HPDE6-E6E7 (cell line): ENCODE data around the gene DGKQ.
A peak's percentile ranks its signal among the peaks of the same experiment; 100 is the strongest.
"Not testable (repeated sequence)": the region's sequence is repeated elsewhere in the genome, so short reads cannot be mapped to it uniquely, and the experiment has no call there.

Experiments used
- DNase-seq: peaks from one replicate; pipeline ENCODE4 v3.0.0; 2011; ENCODE audit warnings: missing footprints; ENCODE audit errors: extremely low spot score

DGKQ gene

DNA sequence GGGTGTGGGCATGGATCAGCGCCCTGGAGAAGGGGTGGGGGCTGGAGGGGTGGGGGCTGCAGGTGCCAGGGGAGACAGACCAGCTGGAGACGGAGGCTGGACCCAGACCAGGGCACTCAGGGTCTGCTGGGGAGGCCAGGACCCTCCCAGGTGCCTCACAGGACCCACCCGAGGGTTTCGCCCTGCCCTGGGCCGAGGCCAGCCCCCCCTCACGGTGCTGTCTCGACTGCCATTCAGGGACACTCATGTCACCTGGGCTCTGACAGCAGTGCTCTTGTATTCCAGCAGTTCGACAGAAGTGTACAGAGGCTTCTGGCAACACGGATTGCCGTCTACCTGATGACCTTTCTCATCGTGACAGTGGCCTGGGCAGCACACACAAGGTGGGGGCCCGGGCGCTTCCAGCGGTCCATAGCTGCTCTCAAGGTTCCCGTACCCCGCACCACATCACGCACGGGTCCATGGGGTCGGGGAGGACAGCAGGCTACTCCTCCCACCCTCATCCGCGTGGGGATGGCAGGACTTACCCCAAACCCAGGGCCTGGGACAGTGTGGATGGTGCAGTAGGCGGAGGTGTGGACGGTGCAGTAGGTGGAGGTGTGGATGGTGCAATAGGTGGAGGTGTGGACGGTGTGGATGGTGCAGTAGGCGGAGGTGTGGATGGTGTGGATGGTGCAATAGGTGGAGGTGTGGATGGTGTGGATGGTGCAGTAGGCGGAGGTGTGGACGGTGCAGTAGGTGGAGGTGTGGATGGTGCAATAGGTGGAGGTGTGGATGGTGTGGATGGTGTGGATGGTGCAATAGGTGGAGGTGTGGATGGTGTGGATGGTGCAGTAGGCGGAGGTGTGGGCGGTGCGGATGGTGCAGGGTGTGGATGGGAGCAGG lies 23.0 kb downstream of the DGKQ start:
- no peak for DNase-seq

DNA sequence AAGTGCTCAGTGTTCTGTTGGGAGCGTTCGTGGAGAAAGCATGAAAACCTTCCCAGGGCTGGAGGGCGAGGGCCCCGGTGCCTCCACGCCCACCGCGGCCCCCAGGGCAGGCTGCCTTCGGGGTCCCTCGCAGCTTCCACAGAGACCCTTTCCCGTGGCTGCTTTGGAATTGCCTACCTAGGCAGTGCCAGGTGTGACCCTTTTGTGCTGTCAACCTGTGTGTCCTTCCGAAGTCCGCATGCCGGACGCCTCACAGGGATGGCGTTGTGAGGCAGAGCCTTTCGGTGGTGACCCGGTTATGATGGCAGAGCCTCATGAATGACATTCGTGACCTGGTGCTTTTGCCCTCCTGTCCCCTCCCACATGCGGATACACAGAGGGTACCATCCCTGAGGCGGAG lies 23.7 kb downstream of the DGKQ start:
- DNase-seq: no peak

GRCh38 chr4:948936-949300 lies 24.5 kb downstream of the DGKQ start:
- no peak for DNase-seq

DNA sequence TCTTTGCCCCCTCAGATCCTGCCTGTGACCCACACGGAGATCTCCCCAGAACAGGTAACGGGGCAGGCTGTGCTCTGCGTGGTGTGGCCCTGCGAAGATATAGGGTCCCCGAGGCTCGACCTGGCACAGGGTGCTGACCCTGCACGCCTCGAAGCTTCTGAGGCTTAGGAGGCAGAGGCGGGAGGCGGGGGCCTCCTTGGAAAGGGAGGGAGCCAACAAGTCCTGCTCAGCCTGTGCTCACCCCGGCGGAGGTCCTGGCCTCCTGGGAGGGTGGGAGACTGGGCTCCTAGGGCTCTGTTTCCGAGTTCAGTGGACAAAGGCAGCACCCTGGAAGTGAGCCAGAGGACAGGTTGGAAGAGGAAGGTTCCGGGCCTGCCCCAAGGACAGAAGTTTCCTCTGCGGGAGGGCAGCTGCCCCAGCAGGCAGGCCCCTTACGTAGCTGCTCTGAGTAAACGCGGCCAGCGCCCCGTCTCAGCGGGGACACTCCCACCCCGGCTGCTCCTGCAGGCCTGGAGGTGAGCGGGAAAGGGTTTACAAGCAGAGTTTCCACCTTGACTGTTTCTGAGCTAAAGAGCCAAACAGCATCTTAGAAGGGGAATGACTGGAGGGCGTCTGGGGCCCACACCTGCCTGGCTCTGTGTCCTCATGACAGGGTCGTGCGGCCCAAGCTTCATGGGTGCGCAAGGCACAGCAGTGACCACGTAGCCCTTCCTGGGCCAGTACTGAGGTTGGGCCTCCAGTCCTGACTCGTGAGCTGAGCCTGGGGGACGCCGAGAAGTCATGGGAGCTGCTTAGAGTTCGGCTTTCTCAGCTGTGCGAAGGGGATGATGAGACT lies 25.1 kb downstream of the DGKQ start:
- no peak for DNase-seq

GRCh38 chr4:947491-947971 lies 25.8 kb downstream of the DGKQ start:
- DNase-seq: no peak

DNA sequence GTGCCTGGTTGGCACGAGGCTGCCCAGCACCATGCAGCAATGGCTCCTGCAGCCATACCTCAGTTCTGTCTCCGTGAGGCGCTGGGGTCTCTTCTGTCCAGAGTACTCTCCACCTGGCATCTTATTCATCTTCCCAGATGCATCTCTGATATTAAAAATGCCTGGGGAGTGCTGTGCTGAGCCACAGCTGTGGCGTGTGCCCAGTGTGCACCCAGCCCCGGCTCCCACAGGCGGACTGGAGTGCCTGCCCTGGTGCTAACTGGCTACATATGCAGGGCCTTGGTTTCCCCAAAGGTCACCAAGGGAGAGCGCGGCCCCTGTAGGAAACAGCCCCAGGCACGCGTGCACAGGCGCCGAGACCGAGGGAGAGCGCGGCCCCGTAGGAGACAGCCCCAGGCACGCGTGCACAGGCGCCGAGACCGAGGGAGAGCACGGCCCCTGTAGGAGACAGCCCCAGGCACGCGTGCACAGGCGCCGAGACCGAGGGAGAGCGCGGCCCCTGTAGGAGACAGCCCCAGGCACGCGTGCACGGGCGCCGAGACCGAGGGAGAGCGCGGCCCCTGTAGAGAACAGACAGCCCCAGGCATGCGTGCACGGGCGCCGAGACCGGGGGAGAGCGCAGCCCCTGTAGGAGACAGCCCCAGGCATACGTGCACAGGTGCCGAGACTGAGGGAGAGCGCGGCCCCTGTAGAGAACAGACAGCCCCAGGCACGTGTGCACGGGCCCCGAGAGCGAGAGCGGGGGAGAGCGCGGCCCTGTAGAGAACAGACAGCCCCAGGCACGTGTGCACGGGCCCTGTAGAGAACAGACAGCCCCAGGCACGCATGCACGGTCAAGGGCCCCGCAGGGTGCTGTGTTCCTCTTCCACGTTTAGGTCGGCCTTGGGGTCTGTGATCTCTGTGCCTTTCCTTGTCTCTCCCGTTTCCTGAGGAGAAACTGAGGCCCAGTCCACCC lies 26.6 kb downstream of the DGKQ start:
- no peak for DNase-seq

DNA sequence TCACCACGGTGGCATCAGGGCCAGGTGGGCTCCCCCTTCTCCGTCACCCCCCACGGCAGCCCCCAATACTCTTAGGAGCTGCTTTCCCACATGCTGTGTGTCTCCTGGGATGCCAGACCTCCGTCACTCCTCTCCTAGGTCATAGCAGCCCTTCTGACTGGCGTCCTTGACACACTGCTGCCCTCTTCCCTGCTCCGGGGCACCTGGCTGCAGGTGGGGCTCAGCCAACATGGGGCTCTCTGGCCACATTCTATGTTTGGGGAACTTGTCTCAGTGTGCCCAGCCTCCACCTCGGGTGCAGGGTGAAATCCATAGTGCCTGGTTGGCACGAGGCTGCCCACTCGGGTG lies 27.3 kb downstream of the DGKQ start:
- no peak for DNase-seq

DNA sequence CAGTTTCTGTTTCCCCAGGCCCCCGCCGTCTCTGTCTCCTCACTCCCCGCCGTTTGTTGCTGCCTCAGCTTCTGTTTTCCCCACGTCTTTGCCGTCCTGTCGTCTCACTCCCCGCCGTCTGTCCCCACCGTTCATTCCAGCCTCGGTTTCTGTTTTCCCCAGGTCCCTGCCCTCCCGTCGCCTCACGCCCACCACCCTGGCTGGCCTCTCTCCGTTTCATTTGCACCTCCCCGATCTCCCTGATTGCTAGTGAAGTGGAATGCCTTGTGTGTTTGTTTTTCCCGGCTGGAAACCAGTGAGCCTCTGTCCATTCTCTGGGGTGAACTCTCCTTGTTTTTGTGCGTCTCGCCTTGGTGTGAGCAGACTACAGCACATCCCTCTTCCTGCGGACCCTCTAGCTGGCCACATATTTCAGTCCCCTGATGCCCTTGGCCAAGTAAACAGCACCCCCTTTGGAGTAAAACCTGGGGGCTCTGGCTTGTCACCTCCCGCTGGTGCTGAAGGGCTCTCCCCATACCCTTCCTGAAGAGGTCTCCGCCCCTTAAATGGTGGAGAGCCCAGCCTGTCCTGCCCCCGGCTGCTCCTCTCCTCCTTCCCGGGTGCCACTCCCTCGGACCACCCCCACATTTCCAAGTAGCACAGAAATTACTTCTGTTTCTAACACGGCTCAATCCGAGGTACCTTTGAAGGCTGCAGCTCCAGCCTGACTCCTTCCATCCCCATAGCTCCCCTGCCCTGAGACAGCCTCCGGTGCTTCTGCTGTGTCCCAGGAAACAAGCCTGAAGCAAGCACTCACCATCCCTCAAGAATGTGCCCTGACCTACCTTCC lies 27.9 kb downstream of the DGKQ start:
- no peak for DNase-seq

- not testable (repeated sequence) for DNase-seq
Measured at GRCh38 chr4:939508-939907, 33.9 kb downstream of the DGKQ start.

DNA sequence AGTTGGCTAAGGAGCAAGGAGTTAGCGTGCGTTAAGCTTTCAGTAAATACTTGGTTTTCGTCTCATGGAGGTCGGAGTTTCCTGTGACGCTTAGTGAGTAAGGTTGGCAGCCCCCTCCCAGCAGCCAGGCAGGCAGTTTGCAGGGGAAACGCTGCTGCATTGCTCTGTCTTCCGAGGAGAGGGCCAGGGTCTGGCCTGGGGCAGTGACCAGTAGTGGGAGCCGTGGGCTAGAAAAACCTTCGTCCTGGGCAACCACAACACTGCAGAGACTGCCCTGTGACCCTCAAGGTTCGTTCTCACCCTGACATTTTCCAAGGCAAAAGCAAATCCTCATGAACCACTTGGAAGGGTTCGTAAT lies 40.7 kb downstream of the DGKQ start:
- DNase-seq: peak; percentile 23

- peak; percentile 98 for DNase-seq
Measured at GRCh38 chr4:931960-932712, 41.2 kb downstream of the DGKQ start, which contains the start of the genes GAK and TMEM175. TSS of gene GAK (minus strand) at chr4:932316. CDS start at chr4:932187, 129 bp downstream. TSS of gene TMEM175 (plus strand) at chr4:932460. CDS start at chr4:947740, 15,280 bp downstream.

DNA sequence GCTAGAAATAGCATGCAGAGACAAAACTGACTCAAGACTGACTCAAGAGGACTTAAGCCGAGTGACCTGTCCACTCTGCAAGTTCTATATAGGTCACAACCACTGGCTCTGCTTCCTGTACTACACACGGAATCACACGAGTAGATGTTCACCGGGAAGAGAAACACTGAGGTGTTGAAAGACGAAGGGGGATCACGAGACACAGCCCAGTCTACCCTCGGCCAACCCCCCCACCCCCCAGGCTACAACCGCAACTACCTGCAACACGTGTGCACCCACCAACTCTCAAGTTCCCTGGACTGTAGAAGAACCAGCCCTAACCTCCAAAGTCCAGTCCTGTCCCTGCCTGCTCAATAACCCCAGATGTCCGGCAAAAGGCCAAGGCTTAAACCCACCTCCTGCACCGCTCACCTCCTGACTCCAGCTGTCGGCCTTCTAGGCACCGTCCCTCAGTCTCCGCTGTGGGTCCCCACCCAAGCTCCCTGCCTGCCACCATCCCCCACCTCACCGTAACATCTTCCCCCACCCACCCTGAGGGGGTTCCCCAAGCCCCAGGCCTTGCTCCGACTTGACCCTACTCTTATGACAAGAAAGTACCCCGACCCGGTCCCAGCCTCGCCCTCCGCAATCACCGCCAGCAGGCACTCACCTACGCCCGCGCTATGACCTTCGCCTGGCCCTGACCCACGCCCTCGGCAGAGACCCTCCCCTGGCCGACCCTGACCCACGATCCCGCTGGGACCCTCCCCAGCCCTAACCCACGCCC lies 42.0 kb downstream of the DGKQ start:
- peak; percentile 39 for DNase-seq

DNA sequence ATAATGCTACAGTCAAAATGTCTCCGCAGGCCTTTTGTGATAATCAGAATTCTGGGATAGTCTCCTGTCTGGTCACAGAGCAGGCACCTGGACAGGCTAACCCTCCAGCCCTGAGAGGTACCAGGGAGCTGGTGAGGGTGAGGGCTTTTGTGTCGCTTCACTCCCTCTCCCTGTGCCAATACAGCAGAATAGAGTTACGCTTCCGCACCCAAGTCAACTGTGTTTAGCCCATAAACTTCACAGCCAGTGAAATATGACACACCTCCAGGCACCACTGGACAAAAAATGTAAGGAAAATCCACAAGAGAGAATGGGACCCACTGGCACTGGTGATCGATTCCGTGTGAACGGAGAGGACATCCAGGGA lies 42.6 kb downstream of the DGKQ start:
- DNase-seq: peak; percentile 8

DNA sequence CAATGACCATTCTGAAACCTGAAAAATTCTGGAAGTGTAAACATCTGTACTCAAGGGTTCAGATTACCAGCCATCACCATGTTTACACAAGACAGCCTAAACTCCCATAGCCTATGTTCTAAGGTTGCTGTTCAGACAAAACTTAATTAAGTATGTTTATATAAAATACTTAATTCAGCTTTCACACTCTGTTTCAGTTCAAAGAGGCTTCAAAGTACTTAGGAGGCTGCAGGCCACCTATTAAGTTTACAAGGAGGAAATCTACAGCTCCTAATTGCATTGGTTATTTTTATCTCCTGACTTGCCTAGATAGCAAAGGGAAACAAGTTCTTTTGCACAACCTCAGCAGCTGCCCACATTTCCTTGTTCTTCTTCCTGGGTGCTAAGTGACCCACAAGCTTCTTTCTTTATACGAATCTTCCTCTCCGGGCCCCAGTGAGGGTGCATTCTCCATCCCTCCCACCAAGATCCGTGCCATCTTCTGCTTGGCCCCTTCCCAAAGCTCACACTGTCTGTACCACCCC lies 43.3 kb downstream of the DGKQ start:
- no peak for DNase-seq

DNA sequence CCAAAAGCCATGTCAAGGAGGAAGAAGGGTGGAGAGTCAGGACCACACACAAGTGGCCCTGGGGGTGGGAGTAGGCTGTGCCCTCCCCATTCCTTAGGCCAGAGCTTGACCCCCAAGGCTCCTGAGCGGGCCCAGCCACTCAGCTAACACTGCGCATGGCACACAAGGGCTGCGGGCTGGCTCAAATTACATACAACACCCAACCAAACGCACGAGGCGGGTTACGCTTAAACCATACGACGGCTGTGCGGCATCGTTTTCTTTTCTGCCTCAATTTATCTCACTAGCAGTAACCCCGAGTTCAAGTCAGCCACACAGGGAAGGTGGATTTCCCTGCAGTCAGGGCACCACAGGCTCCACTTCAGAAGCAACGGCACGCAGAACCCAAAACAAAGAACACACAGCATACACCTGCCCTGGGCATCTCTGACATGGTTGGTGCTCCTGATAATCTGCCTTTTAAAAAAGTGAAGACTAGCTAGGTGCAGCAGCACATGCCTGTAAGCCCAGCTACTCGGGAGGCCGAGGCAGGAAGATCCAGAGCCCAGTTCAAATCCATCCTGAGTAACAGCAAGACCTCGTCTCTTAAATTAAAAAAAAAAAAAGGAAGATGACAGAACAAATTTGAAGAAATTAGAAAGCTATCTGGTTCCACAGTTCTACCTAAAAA lies 44.1 kb downstream of the DGKQ start:
- DNase-seq: no peak

DNA sequence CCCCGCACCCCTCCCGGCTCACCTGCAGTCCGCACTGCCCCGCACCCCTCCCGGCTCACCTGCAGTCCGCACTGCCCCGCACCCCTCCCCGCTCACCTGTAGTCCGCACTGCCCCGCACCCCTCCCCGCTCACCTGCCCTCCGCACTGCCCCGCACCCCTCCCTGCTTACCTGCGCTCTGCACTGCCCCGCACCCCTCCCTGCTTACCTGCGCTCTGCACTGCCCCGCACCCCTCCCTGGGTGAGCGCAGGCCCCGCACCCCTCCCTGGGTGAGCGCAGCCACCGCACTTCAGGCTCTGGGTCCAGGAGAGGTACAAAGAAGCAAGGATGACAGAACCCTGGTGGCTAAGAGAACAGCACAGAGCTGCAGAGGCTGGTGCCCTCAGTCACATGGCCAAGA lies 45.8 kb downstream of the DGKQ start:
- not testable (repeated sequence) for DNase-seq

DNA sequence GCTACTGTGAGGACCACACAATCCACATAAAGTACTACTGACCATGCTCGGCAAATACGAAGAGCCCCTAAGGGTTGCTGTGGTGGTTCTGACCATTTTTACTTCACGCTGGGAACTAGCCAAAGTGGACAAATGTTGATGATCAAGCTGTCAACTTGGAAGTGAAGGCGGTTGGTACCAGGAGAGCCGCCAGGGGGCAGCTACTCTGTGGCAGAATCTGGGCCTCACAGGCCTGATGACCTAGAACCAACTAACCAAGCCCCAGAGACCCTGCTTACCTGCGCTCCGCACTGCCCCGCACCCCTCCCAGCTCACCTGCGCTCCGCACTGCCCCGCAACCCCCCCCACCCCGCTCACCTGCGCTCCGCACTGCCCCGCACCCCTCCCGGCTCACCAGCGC lies 46.8 kb downstream of the DGKQ start:
- no peak for DNase-seq

DNA sequence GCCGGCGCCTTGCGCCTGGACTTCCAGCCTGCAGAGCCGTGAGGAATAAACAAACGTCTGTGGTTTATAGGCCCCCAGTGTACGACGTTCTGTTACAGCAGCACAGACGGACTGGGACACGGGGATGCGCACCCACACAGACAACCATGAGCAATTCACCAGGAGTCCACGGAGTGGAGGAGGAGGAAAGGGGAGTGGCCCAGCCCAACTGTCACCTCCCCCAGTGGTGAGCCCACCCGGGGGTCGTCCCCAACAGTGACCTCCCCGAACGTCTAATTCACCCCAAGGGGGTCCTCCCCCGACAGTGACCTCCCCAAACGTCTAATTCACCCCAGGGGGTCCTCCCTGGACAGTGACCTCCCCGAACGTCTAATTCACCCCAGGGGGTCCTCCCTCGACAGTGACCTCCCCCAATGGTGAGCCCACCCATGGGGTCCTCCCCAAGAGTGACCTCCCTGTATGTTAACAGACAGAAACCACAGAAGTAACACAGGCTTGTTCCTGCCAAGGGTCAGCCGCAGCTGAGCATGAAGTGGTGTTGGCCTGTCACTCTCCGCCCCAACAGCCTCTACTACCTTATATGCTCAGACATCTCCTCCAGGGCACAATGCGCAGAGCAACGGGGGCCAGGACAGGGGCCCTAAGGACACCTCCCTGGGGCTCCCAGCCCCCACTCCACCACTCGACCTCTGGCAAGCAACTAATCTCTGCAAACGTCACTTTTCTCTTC lies 47.4 kb downstream of the DGKQ start:
- DNase-seq: no peak
